Endothelial cell of umbilical vein (primary cell): ENCODE data around the gene ZNRF3. TPM values are rescaled to one million over a fixed set of nuclear protein-coding genes. Genes with fewer than 3 reads are reported as not detected.

Source experiments
- BruUV-seq: library from RNA; stranded (reverse); fragments of 400-500 nt; replicated peaks from 2 replicates; lab custom pipeline; 2021; lab: Mats Ljungman, UMichigan
- CTCF ChIA-PET: fragments of 300-600, 350-600 bp; sonication (Branson Sonifier 250); formaldehyde crosslinking; loops from one replicate; lab custom pipeline; 2021; ENCODE audit warnings: antibody characterized with exemption, inconsistent platforms; lab: Charles Lee
- POLR2A ChIA-PET: fragments of 300-600, 350-600 bp; sonication (Branson Sonifier 250); formaldehyde crosslinking; loops from one replicate; lab custom pipeline; 2021; ENCODE audit warnings: antibody characterized with exemption, inconsistent platforms; lab: Charles Lee
- DNase-seq: peaks from one replicate; pipeline ENCODE4 v3.0.0-alpha.2; 2011; ENCODE audit warnings: low read depth, low spot score
- FAIRE-seq: peaks from 2 replicates; lab custom pipeline; 2011; peaks lifted over from hg19 to GRCh38; lab: Jason Lieb, UNC
- H2AFZ ChIP-seq: 2 replicates; pipeline ENCODE4 v1.6.0; 2012; ENCODE audit warnings: low read depth, low read length, control low read depth, inconsistent platforms
- H3K27ac ChIP-seq: 2 replicates; pipeline ENCODE4 v1.5.1; 2011; ENCODE audit warnings: low read depth, mild to moderate bottlenecking, control low read depth, low read length, moderate library complexity; ENCODE audit not compliant: insufficient read depth
- H3K27me3 ChIP-seq, 2 experiments: 2 replicates each; pipeline versions ENCODE4 v1.6.0 to v1.6.1; 2011; ENCODE audit warnings: low read length in 2 of 2, mixed read lengths in 1 of 2; ENCODE audit not compliant: control insufficient read depth in 2 of 2, insufficient read depth in 2 of 2
- H3K36me3 ChIP-seq, 2 experiments: 2 replicates in 1 of 2; 3 replicates in 1 of 2; pipeline ENCODE4 v1.5.1; 2011; ENCODE audit warnings: low read length in 2 of 2, mild to moderate bottlenecking in 1 of 2, moderate library complexity in 1 of 2; ENCODE audit not compliant: control insufficient read depth in 2 of 2, insufficient read depth in 2 of 2; ENCODE audit errors: extremely low read depth in 1 of 2
- H3K4me1 ChIP-seq: 3 replicates; pipeline ENCODE4 v1.5.1; 2011; ENCODE audit warnings: mild to moderate bottlenecking, low read length; ENCODE audit not compliant: control insufficient read depth, insufficient read depth; ENCODE audit errors: extremely low read depth
- H3K4me2 ChIP-seq: 2 replicates; pipeline ENCODE4 v1.6.1; 2011; ENCODE audit warnings: low read length, control low read depth, mixed read lengths; ENCODE audit not compliant: insufficient read depth
- H3K4me3 ChIP-seq, 3 experiments: fragments of 200-600 bp in 1 of 3; sonication (generic), shearing (Covaris generic) in 1 of 3; replicated peaks in 1 of 3; 2 replicates each; pipeline ENCODE4 v1.5.1; 2011 to 2016; ENCODE audit warnings: control low read depth in 3 of 3, low read length in 3 of 3, mild to moderate bottlenecking in 2 of 3, inconsistent platforms in 1 of 3, low read depth in 1 of 3, moderate library complexity in 1 of 3; ENCODE audit not compliant: insufficient read depth in 1 of 3
- H3K79me2 ChIP-seq: 2 replicates; pipeline ENCODE4 v1.6.0; 2012; ENCODE audit warnings: low read length, inconsistent platforms; ENCODE audit not compliant: control insufficient read depth, insufficient read depth
- H3K9ac ChIP-seq: replicated peaks from 2 replicates; pipeline ENCODE3; 2011; ENCODE audit warnings: low read length, control low read depth; ENCODE audit not compliant: insufficient read depth; ENCODE audit errors: extremely low read depth
- H3K9me1 ChIP-seq: replicated peaks from 3 replicates; pipeline ENCODE4 v1.6.0; 2011; ENCODE audit warnings: mild to moderate bottlenecking, low read length; ENCODE audit not compliant: control insufficient read depth, insufficient read depth; ENCODE audit errors: extremely low read depth
- H3K9me3 ChIP-seq: replicated peaks from 2 replicates; pipeline ENCODE4 v1.5.1; 2012; ENCODE audit warnings: low read length, inconsistent platforms; ENCODE audit not compliant: control insufficient read depth, insufficient read depth
- H4K20me1 ChIP-seq: replicated peaks from 2 replicates; pipeline ENCODE3; 2011; ENCODE audit warnings: mild to moderate bottlenecking, low read length; ENCODE audit not compliant: control insufficient read depth, insufficient read depth; ENCODE audit errors: extremely low read depth
- EZH2 ChIP-seq: IDR thresholded peaks from 2 replicates; pipeline ENCODE4 v1.6.1; 2012; ENCODE audit warnings: borderline replicate concordance, low read depth, mild to moderate bottlenecking, moderate library complexity, low read length, inconsistent platforms; ENCODE audit not compliant: severe bottlenecking
- MYC ChIP-seq: IDR thresholded peaks from one replicate; pipeline ENCODE4 v1.6.1; 2011; ENCODE audit warnings: mild to moderate bottlenecking, low read depth, low read length
- POLR2A ChIP-seq: IDR thresholded peaks from 2 replicates; pipeline ENCODE4 v1.6.1; 2012; ENCODE audit warnings: low read depth, mild to moderate bottlenecking, control low read depth, low read length
- POLR2AphosphoS5 ChIP-seq: IDR thresholded peaks from 2 replicates; pipeline ENCODE4 v1.6.1; 2012; ENCODE audit warnings: low read depth, mild to moderate bottlenecking, control low read depth, low read length, moderate library complexity; ENCODE audit not compliant: insufficient read depth
- dilution Hi-C: fragments of 300-500 bp; cut with MboI; formaldehyde crosslinking; loops from one replicate; pipeline ENCODE4 v1.15.0; 2019; ENCODE audit warnings: low sequenced_read_pairs; ENCODE audit not compliant: extremely low pct_ligation_motif_present
- intact Hi-C: fragments of 100-400 bp; cut with micrococcal nuclease; formaldehyde crosslinking; loops from one replicate; pipeline ENCODE4 v1.10.0; 2022
- polyA plus RNA-seq, 4 experiments: library from polyadenylated mRNA; depleted of rRNA in 3 of 4; stranded (reverse) in 3 of 4; unstranded in 1 of 4; fragments of >200 nt; gene quantifications; 2 replicates each; pipeline versions ENCODE4 v1.2.1 to v1.2.3, GENCODE V29; 2011 to 2012; ENCODE audit warnings: missing spikeins in 1 of 4
- total RNA-seq: library from RNA; stranded (reverse); gene quantifications from 2 replicates; pipeline ENCODE4 v1.2.3, GENCODE V29; 2021
- TF ChIP-seq, protein P1 (sequence below): IDR thresholded peaks from 2 replicates; pipeline ENCODE4 v1.6.1; 2011; ENCODE audit not compliant: insufficient read depth, insufficient read length
- TF ChIP-seq, protein P2 (sequence below), 2 donors: IDR thresholded peaks; 1 replicate in 1 of 2; 2 replicates in 1 of 2; pipeline ENCODE4 v1.5.1; 2011; ENCODE audit warnings: low read length in 2 of 2, mild to moderate bottlenecking in 2 of 2, moderate library complexity in 2 of 2, control low read depth in 1 of 2, inconsistent platforms in 1 of 2, low read depth in 1 of 2; ENCODE audit not compliant: insufficient read depth in 1 of 2; ENCODE audit errors: extremely low read depth in 1 of 2

Gene ZNRF3
- total and polyA plus RNA-seq, 2 donors (not counting 3 experiments of a cell fraction or from before 2014, with no cell fraction given), result 2.7 to 5.2 TPM

DNA sequence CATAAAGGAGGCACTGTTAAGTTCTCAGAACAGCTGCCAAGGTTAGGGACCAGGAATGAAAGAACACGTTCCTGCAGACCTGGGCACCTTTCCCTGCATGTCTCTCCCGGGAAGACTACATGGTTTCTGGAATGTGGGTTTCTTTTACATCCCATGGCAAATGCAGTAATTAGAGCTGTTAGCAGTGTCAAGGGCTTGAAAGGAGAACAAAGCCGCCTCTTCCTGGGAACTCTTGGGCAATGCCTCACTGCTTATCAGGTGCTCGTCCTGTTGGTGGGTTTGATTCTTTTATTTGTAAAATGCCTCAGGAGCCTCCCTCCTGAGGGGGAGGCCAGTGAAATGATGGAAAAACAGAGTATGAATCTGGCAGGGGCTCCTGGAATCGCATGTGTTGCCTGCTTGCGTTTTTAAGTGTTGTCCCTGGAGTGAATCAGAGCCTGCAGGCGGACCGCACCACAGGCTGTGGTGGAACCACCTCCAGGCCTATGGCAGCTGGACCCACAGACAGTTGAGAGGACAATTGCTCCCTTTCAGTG, 179.0 kb downstream of the ZNRF3 start:
- H3K4me3 ChIP-seq, result no peak overlapping the region
- ChIA-PET POLR2A (no interaction called here), CTCF (interaction anchor here (1.2 to 1.8 kb wide), 2 partner anchors 11 to 21 kb away, joined by 3 to 4 read pairs; partner anchors contain the start of gene KREMEN1)
- H3K36me3 ChIP-seq, result no peaks in the 10 kb centered on the region
- intact Hi-C loops (no loop called here), dilution Hi-C loops (no loop called here)
- no peaks in the 10 kb centered on the region for H3K79me2 ChIP-seq
- BruUV-seq, result no TSS peak
- H2AFZ ChIP-seq, result no peak overlapping the region
- TF ChIP-seq, protein P1, sequence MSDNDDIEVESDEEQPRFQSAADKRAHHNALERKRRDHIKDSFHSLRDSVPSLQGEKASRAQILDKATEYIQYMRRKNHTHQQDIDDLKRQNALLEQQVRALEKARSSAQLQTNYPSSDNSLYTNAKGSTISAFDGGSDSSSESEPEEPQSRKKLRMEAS, result no peak
- TF ChIP-seq, protein P2, sequence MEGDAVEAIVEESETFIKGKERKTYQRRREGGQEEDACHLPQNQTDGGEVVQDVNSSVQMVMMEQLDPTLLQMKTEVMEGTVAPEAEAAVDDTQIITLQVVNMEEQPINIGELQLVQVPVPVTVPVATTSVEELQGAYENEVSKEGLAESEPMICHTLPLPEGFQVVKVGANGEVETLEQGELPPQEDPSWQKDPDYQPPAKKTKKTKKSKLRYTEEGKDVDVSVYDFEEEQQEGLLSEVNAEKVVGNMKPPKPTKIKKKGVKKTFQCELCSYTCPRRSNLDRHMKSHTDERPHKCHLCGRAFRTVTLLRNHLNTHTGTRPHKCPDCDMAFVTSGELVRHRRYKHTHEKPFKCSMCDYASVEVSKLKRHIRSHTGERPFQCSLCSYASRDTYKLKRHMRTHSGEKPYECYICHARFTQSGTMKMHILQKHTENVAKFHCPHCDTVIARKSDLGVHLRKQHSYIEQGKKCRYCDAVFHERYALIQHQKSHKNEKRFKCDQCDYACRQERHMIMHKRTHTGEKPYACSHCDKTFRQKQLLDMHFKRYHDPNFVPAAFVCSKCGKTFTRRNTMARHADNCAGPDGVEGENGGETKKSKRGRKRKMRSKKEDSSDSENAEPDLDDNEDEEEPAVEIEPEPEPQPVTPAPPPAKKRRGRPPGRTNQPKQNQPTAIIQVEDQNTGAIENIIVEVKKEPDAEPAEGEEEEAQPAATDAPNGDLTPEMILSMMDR (IDR thresholded peaks at IDR 0.05; ENCODE audit: extremely low read depth in 1 of 2, insufficient read depth in 1 of 2, low read depth in 1 of 2, low read length in 2 of 2), result no peak
- TF ChIP-seq EZH2 (no peak), MYC (no peak), POLR2AphosphoS5 (no peak), POLR2A (no peak)
- H3K9ac ChIP-seq, result no peak overlapping the region
- peaks cover 3 to 10% of the 10 kb centered on the region in 2 experiments for H3K27me3 ChIP-seq
- no peak for DNase-seq
- H4K20me1 ChIP-seq, result no peaks in the 10 kb centered on the region
- no peak for FAIRE-seq
- no peak overlapping the region for H3K4me2 ChIP-seq
- H3K9me1 ChIP-seq, result no peaks in the 10 kb centered on the region
- no peak overlapping the region for H3K27ac ChIP-seq
- no peaks in the 10 kb centered on the region for H3K4me1 ChIP-seq
- H3K9me3 ChIP-seq, result no peaks in the 10 kb centered on the region
